Measurements from ENCODE around the gene EIF3C.
"Not testable (repeated sequence)": the region's sequence is repeated elsewhere in the genome, so short reads cannot be mapped to it uniquely, and the experiment has no call there.

The EIF3C gene

DNA sequence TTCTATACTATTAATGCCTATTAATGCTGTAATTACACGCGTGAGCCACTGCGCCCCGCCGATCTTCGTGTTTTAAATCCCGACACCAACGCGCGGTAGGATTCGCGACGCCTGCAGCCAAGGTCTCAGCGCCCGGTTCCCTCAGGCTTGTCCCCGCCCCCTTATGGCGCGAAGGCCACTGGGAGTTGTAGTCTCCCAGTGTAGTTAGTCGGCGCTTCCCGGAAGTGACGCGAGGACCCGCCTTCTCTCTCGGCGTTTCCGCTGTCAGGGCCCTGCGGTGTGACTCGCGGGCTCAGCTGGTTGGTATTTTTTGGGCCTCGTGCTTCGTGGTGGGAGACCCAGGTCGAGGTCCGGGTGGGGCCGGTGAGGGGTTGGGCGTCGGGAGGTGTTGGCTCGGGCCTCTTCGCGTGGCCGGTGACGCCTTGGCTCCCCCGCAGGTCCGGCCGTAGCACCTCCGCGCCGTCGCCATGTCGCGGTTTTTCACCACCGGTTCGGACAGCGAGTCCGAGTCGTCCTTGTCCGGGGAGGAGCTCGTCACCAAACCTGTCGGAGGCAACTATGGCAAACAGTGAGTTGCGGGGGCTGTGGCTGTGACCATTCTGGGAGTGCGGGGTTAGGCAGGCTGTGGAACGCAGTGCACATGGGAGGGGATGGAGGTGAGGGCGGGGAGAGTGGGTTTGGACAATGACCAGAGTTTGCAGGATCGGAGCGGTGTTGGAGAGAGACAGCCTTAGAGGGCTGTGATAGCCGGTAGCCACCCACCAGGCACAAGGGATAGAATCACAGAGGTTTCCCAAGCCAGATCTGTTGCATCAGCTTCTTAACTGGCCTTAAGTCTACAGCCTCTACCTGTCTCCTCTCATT, at the start of gene EIF3C:
Gene EIF3C, plus strand, starts transcription at position 245 of the 864 bp plus-strand sequence. Its CDS starts 223 bp downstream, at position 468.
- DNase-seq (ENCODE audit: low read depth in 2 of 2), result not testable (repeated sequence)

- not testable (repeated sequence) for DNase-seq (ENCODE audit: low read depth in 2 of 2)
These were observed 45.0 kb upstream of the EIF3C start for GRCh38 chr16:28666264-28666663.

DNA sequence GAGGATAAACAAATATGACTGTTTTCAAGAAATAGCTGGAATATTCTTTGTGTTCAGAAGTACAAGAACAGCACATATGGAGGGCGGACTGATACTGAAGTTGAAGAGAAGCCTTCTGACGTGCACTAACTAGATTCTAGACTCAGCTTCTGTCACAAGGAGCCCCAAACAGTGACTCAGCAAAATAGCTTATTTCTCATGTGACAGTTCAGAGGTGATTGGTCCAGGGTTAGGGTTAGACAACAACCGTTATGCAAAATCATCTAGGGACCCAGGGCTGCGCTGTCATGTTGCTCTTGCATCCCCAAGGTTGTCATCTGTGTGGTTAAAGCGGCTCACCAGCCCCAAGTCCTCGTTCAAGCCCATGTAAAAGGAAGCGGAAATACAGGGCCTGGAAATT, 43.8 kb upstream of the EIF3C start:
- not testable (repeated sequence) for DNase-seq (ENCODE audit: low read depth in 2 of 2)

GRCh38 chr16:28668199-28668598, 43.1 kb upstream of the EIF3C start:
- DNase-seq (ENCODE audit: low read depth in 2 of 2), result not testable (repeated sequence)

DNA sequence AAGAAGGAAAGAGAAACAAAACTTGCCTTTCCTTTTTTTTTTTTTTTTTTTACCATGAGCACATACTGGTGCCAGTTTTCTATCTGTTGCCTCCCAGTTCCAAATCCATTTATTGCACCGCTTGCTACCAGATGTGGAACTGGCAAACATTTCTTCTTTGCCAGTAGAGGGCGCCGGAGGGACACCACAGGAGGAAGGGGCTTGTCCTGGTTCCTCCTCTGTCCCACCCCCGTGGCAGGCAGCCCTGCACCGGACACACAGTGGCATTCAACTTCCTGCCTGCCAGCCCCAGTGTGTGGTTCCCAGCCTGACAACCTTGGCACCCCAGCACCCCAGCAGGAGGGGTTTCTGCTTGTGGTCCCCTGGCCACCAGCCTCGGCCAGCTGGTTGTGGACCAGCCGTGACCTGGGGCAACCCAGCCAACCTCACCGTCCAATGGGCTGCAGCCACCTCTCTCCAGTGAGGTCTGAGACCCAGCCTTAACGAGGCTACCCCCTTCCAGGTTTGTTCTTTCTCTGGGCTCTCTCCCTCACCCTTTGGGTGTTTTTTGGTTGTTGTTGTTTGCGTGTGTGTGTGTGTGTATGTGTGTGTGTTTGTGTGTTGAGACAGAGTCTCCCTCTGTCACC, 22.8 kb upstream of the EIF3C start:
- not testable (repeated sequence) for DNase-seq (ENCODE audit: low read depth in 2 of 2)

- DNase-seq (ENCODE audit: low read depth in 2 of 2), result not testable (repeated sequence)
These were observed 21.8 kb upstream of the EIF3C start for GRCh38 chr16:28689425-28689824.

DNA sequence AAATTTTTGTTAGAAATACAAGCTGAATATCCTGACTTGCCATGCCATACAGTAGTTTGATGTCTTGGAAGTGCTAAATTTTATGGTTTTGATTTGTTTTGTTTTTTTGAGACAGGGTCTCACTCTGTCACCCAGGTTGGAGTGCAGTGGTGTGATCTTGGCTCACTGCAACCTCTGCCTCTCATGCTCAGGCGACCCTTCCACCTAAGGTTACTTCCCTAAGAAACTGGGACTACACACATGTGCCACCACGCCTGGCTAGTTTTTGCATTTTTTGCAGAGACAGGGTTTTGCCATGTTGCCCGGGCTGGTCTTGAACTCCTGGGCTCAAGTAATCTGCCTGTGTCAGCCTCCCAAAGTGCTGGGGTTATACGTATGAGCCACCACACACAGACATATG, 19.5 kb upstream of the EIF3C start:
- DNase-seq (ENCODE audit: low read depth in 2 of 2), result not testable (repeated sequence)

GRCh38 chr16:28693257-28693950, 17.9 kb upstream of the EIF3C start:
- not testable (repeated sequence) for DNase-seq (ENCODE audit: low read depth in 2 of 2)

DNA sequence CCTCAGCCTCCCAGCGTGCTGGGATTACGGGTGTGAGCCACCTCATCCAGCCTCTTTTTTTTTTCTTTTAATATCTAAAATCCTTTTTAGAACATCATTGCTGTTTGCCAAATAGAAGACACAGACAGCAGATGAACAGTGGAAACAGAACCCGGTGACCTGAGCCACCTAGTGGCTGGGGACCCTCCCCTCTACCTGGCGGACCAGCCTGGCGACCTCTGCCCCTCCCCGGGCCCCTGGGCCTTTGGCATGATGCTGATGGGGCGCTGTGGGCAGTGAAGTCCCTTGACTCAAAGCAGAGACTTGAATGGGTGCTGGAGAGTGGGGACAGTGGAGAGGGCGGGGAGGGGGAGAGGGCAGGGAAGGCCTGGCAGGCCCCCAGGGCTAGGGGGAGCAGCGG, 11.5 kb upstream of the EIF3C start:
- DNase-seq (ENCODE audit: low read depth in 2 of 2), result not testable (repeated sequence)

DNA sequence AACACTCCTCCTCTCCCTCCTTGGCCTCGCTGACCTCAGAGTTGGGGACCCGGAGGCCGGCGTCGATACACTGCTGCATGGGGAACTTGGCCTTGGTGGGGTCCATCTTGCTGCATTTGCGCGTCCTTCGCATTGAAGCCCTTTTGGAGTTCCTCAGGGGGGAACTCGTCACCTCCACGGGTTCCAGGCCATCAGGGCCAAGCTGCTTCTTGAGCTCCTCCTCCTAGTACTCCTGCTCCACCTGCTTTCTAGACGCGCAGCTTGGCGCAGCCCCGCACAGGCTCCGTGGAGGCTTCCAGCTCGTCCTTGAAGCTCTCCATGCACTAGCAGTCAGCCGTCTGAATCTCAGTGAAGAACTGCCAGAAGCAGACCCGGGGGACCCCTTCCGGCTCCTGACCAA, 10.9 kb upstream of the EIF3C start:
- DNase-seq (ENCODE audit: low read depth in 2 of 2), result not testable (repeated sequence)

DNA sequence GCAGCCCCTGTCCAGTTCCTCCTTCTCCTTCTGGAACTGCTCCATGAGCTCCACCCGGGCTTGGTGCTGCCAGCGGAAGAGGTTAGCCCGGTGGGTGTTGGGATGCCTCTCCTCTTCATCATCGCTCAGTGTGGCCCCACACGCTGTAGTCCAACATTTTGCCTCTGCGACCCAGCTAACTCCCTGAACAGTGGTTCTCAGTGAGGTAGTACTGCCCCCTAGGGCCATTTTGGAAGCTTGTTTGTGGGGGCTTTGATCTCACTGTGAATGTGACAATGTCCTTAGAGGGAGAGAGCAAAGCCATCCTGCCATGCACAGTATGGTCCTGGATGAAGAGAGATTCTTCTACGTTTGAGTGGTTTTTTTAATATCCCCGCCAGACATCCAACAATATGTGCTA, 9.9 kb upstream of the EIF3C start:
- DNase-seq (ENCODE audit: low read depth in 2 of 2), result not testable (repeated sequence)

DNA sequence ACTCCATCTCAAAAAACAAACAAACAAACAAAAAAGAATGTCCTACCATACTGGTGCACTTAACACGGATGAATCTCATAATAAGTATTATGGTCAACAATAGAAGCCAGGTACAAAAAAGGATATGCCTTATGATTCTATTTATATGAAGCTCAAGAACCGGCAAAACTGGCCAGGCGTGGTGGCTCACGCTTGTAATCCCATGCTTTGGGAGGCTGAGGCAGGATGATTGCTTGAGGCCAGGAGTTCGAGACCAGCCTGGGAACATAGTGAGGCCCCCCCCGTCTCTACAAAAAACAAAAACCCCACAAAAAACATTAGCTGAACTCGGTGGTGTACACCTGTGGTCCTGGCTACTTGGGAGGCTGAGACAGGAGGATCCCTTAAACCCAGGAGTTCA, 7.0 kb upstream of the EIF3C start:
- DNase-seq (ENCODE audit: low read depth in 2 of 2), result not testable (repeated sequence)

DNA sequence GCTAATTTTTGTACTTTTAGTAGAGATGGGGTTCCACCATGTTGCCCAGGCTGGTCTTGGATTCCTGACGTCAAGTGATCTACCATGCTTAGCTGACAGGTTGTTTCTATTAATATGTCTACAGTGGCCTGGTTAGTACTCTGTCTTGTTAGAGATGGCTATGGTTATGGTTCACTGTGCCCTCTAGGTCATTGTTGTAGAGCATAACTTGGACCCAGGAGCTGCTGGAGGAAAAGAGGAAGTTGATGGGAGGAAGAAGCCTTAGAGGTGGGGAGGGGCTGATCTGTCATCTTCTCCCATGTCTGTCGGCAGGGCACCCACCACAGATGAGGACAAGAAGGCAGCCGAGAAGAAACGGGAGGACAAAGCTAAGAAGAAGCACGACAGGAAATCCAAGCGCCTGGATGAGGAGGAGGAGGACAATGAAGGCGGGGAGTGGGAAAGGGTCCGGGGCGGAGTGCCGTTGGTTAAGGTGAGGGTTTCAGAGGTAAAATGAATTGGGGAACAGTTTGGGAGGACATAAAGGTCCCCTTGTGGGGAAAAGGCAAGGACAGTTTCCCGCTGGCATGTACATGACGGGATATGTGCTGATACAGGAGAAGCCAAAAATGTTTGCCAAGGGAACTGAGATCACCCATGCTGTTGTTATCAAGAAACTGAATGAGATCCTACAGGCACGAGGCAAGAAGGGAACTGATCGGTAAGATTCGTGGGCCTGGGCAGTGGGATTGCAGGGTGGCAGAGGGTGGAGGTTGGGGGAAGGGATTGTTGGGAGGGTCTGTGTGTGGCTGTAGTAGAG, 11.8 kb downstream of the EIF3C start:
- DNase-seq (ENCODE audit: low read depth in 2 of 2), result not testable (repeated sequence)

DNA sequence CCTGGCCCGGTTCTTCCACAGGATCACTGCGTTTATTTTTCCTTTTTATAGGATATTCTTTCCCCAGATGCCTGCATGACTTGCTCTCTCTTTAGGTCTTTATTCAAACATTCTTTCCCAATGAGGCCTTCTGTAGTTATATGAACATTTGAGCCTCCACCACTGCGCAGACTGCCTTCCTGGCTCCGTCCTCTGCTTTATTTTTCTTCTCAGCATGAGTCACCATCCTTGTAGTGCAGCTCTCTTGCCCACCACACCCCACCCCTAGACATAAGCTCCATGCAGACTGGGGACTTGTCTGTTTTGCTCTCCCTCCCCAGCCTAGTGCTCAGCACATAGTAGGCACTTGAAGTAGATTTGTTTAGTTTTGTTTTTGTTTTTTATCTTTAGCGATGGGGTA, 20.0 kb downstream of the EIF3C start:
- DNase-seq (ENCODE audit: low read depth in 2 of 2), result not testable (repeated sequence)

- DNase-seq (ENCODE audit: low read depth in 2 of 2), result not testable (repeated sequence)
These were observed 21.3 kb downstream of the EIF3C start for GRCh38 chr16:28732455-28733124.

DNA sequence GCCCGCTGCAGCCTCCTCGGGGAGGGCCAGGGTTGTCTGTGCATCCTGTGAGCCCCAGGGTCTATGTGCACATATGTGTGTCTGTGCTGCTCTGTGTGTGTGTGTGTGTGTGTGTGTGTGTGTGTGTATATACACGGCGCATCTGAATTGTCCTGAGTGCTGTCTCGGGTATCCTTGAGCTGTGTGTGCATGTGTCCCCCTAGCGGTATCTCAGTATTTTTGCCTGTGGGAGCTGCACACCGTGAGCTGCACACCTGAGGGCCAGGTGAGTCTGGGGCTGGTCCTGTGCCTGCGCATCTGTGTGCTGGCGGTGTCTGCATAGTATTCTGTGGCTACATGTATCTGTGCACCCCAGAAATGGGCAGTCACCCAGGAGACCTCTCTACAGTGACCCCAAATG, 28.5 kb downstream of the EIF3C start:
- not testable (repeated sequence) for DNase-seq (ENCODE audit: low read depth in 2 of 2)

- not testable (repeated sequence) for DNase-seq (ENCODE audit: low read depth in 2 of 2)
These were observed 29.4 kb downstream of the EIF3C start for GRCh38 chr16:28740631-28741030.

DNA sequence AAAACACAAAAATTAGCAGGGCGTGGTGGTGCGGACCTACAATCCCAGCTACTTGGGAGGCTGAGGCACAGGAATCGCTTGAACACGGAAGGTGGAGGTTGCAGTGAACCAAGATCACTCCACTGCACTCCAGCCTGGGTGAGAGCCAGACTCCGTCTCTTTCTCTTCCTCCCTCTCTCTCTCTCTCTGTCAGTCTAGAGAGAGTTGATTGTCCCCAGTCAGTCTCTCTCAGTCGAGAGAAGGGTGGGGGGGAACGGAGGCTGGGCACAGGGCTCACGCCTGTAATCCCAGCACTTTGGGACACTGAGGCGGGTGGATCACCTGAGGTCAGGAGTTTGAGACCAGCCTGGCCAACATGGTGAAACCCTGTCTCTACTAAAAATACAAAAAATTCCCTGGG, 30.0 kb downstream of the EIF3C start:
- DNase-seq (ENCODE audit: low read depth in 2 of 2), result not testable (repeated sequence)

GRCh38 chr16:28746618-28747350, 35.5 kb downstream of the EIF3C start:
- not testable (repeated sequence) for DNase-seq (ENCODE audit: low read depth in 2 of 2)

GRCh38 chr16:28749997-28750465, 38.8 kb downstream of the EIF3C start:
- peak in 1 of 2 donors; percentile 36 for DNase-seq (ENCODE audit: low read depth in 2 of 2)

Data from stimulated activated CD8-positive, alpha-beta memory T cell treated with anti-CD3 and anti-CD28 coated beads, Interleukin-15, amount 100 ng/mL, for 48 hours (primary cell).